Type B pancreatic cell (in vitro differentiated cells): ENCODE measurements around the gene GGT1. TPM values are rescaled to one million over a fixed set of nuclear protein-coding genes. Genes with fewer than 3 reads are reported as not detected.
"Not testable (repeated sequence)": the region's sequence is repeated elsewhere in the genome, so short reads cannot be mapped to it uniquely, and the experiment has no call there.

Experiments
- DNase-seq: peaks from one replicate; pipeline ENCODE4 v3.0.0; 2021; ENCODE audit warnings: mixed read lengths; ENCODE audit not compliant: unreplicated experiment; ENCODE audit errors: extremely low spot score
- H3K27ac Mint-ChIP-seq: 2 replicates; pipeline ENCODE4 v1.8.0; 2021; ENCODE audit warnings: mild to moderate bottlenecking, mixed read lengths
- H3K27me3 Mint-ChIP-seq: 2 replicates; pipeline ENCODE4 v1.8.0; 2021; ENCODE audit warnings: mixed read lengths
- H3K36me3 Mint-ChIP-seq: 2 replicates; pipeline ENCODE4 v1.8.0; 2021; ENCODE audit warnings: mixed read lengths
- H3K4me1 Mint-ChIP-seq: one replicate; pipeline ENCODE4 v1.8.0; 2021; ENCODE audit warnings: mixed read lengths; ENCODE audit not compliant: unreplicated experiment
- H3K4me3 Mint-ChIP-seq: 2 replicates; pipeline ENCODE4 v1.8.0; 2021; ENCODE audit warnings: mild to moderate bottlenecking, mixed read lengths
- H3K9me3 Mint-ChIP-seq: 2 replicates; pipeline ENCODE4 v1.8.0; 2021; ENCODE audit warnings: mixed read lengths
- total RNA-seq: library from RNA; stranded (reverse); gene quantifications from 2 replicates; pipeline ENCODE4 v1.2.1, GENCODE V29; 2021; ENCODE audit warnings: low replicate concordance
- TF ChIP-seq, protein P1 (sequence below): fragments of 200-600 bp; sonication (generic); conservative IDR thresholded peaks from 2 replicates; pipeline ENCODE4 v1.5.0; 2021; ENCODE audit warnings: antibody characterized with exemption, mild to moderate bottlenecking

Gene GGT1
- total RNA-seq, 1 donor from 2014 or later, result 4.2 TPM

DNA sequence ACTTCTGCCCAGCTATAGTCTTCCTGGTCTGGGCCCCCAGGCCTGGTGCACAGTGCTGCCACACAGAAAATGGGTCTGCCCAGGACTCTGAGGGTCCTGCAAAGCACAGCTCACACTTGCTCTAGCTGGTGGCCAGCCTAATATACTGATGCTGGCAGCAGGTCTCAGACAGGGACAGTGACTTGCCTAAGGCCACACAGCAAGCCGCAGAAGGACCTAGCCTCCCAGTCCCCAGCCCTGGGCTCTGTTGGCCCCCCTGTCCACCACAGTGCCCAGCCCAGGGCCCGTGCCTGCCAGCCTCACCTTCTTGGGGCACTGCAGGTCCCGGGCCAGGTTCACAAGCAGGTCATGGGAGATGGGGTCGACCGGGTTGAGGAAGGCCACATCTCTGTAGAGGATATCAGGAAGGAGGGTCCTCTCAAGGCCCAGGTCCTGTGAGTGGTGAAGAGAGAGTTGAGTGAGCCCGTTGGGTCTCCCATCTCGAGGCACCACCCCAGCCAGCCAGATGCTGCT, 13.4 kb upstream of the GGT1 start:
- no peak overlapping the region for H3K4me3 Mint-ChIP-seq
- no peaks in the 10 kb centered on the region for H3K4me1 Mint-ChIP-seq
- DNase-seq, result no peak
- TF ChIP-seq, protein P1, sequence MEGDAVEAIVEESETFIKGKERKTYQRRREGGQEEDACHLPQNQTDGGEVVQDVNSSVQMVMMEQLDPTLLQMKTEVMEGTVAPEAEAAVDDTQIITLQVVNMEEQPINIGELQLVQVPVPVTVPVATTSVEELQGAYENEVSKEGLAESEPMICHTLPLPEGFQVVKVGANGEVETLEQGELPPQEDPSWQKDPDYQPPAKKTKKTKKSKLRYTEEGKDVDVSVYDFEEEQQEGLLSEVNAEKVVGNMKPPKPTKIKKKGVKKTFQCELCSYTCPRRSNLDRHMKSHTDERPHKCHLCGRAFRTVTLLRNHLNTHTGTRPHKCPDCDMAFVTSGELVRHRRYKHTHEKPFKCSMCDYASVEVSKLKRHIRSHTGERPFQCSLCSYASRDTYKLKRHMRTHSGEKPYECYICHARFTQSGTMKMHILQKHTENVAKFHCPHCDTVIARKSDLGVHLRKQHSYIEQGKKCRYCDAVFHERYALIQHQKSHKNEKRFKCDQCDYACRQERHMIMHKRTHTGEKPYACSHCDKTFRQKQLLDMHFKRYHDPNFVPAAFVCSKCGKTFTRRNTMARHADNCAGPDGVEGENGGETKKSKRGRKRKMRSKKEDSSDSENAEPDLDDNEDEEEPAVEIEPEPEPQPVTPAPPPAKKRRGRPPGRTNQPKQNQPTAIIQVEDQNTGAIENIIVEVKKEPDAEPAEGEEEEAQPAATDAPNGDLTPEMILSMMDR, result no peak
- no peak overlapping the region for H3K27ac Mint-ChIP-seq
- no peaks in the 10 kb centered on the region for H3K36me3 Mint-ChIP-seq
- H3K27me3 Mint-ChIP-seq, result no peaks in the 10 kb centered on the region
- H3K9me3 Mint-ChIP-seq, result no peaks in the 10 kb centered on the region

DNA sequence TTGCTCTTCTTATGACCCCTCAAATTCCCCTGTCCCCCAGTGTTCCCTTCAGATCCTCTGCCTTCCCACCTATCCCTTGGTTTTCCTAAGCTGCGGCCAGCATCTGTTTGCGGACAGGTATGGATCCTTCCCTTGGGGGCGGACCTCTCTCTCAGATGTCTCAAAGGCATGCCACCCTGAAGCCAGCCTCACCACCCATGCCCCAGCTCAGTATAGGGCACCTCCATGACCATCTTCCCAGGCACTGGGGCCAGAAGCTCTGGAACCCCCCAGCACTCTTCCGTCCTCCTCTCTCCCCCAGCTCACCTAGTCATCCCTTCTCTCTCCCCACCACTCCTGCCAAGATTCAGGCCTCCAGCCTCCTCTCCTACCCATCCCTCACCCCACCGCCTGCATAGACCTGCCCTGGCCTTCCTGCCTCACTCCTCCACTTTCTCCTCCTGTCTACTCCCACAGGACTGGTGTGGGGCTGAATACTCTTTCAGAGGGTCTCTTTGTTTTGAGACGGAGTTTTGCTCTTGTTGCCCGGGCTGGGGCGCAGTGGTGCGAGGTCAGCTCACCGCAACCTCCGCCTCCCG, 12.3 kb upstream of the GGT1 start:
- Mint-ChIP-seq H3K9me3 (no peaks in the 10 kb centered on the region), H3K4me3 (peak overlapping the region; percentile 57), H3K27me3 (no peaks in the 10 kb centered on the region), H3K36me3 (no peaks in the 10 kb centered on the region), H3K4me1 (no peaks in the 10 kb centered on the region), H3K27ac (peak overlapping the region; percentile 50)
- no peak for DNase-seq
- TF ChIP-seq, protein P1, result no peak

DNA sequence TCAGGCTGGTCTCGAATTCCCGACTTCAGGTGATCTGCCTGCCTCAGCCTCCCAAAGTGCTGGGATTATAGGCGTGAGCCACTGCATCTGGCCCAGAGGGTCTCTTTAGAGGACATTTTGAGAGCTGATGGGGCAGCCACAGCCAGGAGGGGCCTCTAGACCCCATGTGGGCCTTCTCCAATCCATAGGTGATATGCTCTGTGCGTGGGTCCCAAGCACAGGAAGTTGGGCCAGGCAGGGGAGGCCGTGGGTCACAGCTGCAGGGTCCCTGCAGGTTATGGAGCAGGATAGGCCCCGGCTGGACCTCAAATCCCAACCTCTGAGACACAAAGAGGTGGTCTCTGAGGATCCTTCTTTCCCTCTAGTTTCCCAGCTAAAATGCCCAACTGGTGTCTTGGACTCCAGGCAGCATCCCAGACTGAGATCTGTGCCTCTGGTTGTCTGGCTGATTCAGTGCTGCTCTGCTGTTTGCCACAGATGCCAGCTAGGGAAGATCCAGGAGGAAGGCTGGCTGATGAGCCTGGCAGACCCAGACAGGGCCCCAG, 11.6 kb upstream of the GGT1 start:
- TF ChIP-seq, protein P1, result no peak
- H3K36me3 Mint-ChIP-seq, result no peaks in the 10 kb centered on the region
- peak overlapping the region; percentile 58 for H3K4me3 Mint-ChIP-seq
- no peaks in the 10 kb centered on the region for H3K9me3 Mint-ChIP-seq
- H3K27ac Mint-ChIP-seq, result no peak overlapping the region
- H3K27me3 Mint-ChIP-seq, result no peaks in the 10 kb centered on the region
- DNase-seq, result no peak
- no peaks in the 10 kb centered on the region for H3K4me1 Mint-ChIP-seq

DNA sequence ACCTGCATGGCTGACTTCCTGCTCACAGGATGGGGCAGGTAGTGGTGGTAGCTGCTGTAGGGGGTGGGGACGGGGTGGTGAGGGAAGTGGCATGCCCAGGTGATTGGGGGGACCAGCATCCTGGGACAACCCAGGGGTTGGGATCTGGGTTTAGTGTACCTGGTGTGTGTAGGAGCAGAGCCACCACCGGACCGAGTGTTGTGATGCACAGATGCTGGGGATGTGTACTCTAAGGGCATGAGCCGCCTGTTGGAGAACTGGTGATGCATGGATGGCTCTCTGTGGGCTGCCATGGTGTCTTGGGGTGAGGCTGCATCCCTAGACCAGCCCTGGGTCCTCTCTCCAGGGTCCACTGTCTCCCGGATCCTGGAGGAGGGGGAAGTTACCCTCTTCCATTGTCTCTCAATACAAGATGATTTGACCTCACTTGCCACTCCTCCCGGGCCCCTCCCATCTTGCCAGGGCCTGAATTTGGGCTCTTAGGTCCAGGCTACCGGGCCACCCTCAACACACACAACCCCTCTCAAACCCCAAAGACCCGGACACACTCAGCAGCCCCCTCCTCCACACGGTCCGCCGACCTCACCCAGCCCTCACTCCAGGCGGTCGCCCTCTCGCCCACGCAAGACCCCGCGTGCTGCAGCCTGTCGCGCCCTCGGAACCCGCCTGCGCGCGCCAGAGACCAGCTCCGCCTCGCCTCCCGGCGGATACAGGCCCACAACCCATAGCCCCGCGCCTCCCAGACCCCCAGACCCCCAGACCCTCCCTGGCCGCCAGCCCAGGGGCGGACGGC, 10.7 kb upstream of the GGT1 start:
- Mint-ChIP-seq H3K36me3 (no peaks in the 10 kb centered on the region), H3K27me3 (no peaks in the 10 kb centered on the region)

DNA sequence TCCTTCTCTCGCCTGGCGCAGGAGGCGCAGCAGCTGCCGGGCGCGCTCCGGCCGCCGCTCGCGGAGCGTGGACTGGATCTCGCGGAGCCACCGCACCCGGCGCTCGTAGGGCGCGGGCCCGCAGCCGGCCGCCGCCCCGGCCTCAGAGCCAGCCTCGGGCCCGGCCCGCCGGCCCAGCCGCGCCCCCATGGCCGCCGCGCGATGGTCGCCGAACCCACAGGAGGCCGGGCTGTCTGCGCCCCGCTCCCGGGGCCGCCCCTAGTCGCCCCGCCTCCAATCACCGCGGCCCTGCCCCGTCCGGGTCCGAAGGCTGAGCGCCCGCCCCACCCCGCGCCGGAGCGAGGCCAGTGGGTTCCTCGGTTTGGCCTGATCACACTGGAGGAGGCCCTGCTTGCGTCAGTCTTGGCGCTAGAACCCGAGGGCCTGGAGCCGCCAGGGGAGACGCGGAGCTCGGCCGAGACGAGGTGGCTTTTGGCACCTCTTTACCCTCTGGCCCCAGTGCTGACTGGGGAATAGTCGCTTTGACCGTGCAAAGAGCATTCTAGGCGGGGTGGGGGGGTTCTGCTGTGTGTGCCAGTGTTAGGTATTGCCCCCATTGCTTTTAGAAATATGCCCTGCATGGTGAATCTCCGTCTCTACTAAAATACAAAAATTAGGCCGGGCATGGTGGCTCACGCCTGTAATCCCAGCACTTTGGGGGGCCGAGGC, 10.0 kb upstream of the GGT1 start, which contains the start of gene LRRC75B:
TSS of gene LRRC75B (minus strand) at position 223 of the 708 bp plus-strand sequence. CDS start at position 189, 34 bp downstream.
- no peaks in the 10 kb centered on the region for H3K36me3 Mint-ChIP-seq
- no peaks in the 10 kb centered on the region for H3K9me3 Mint-ChIP-seq
- no peaks in the 10 kb centered on the region for H3K4me1 Mint-ChIP-seq
- peak within 1 kb of the TSS; percentile 77 for H3K27ac Mint-ChIP-seq
- H3K27me3 Mint-ChIP-seq, result no peaks in the 10 kb centered on the region
- TF ChIP-seq, protein P1, result no peak
- peak within 1 kb of the TSS; percentile 94 for H3K4me3 Mint-ChIP-seq
- peak; percentile 90 for DNase-seq

More for the DNA sequence above, 10.7 kb upstream of the GGT1 start:
- DNase-seq, result no peak
- H3K4me1 Mint-ChIP-seq, result no peaks in the 10 kb centered on the region
- peak overlapping the region; percentile 77 for H3K27ac Mint-ChIP-seq
- no peaks in the 10 kb centered on the region for H3K9me3 Mint-ChIP-seq
- peak overlapping the region; percentile 94 for H3K4me3 Mint-ChIP-seq
- TF ChIP-seq, protein P1, result no peak

- H3K27me3 Mint-ChIP-seq, DNase-seq, H3K4me1 Mint-ChIP-seq, H3K36me3 Mint-ChIP-seq, H3K9me3 Mint-ChIP-seq: not testable (repeated sequence)
- H3K4me3 Mint-ChIP-seq, result peak overlapping the region; percentile 81
- peak overlapping the region; percentile 66 for H3K27ac Mint-ChIP-seq
Observed at GRCh38 chr22:24593559-24593835, 9.5 kb upstream of the GGT1 start.
